Activated T-helper 17 cell treated with anti-CD3 and anti-CD28 coated beads, Interleukin-2, amount 50 U/mL, for 72 hours (primary cell): ENCODE data around the gene LDAH. TPM values are rescaled to one million over a fixed set of nuclear protein-coding genes. Genes with fewer than 3 reads are reported as not detected.

Source experiments
- ATAC-seq: fragments of 150-1000 bp; cut with Tn5 transposase; replicated peaks from 2 replicates; pipeline ENCODE4 v1.10.0; 2021; ENCODE audit warnings: mild to moderate bottlenecking, moderate library complexity
- H3K27ac Mint-ChIP-seq: one replicate; pipeline ENCODE4 v1.8.0; 2022; ENCODE audit warnings: mixed read lengths
- H3K27me3 Mint-ChIP-seq: one replicate; pipeline ENCODE4 v1.8.0; 2022; ENCODE audit warnings: mixed read lengths
- H3K36me3 Mint-ChIP-seq: one replicate; pipeline ENCODE4 v1.8.0; 2022; ENCODE audit warnings: low read depth, mild to moderate bottlenecking, mixed read lengths
- H3K4me1 Mint-ChIP-seq: one replicate; pipeline ENCODE4 v1.8.0; 2022; ENCODE audit warnings: mixed read lengths
- H3K4me3 Mint-ChIP-seq: one replicate; pipeline ENCODE4 v1.8.0; 2022; ENCODE audit warnings: mild to moderate bottlenecking, mixed read lengths
- H3K9me3 Mint-ChIP-seq: one replicate; pipeline ENCODE4 v1.8.0; 2022; ENCODE audit warnings: mixed read lengths
- total RNA-seq, 2 donors: library from RNA; stranded (reverse); gene quantifications; one replicate each; pipeline ENCODE4 v1.2.3, GENCODE V29; 2022

Gene LDAH
- total RNA-seq, 2 donors from 2014 or later: 29.4 to 32.5 TPM

DNA sequence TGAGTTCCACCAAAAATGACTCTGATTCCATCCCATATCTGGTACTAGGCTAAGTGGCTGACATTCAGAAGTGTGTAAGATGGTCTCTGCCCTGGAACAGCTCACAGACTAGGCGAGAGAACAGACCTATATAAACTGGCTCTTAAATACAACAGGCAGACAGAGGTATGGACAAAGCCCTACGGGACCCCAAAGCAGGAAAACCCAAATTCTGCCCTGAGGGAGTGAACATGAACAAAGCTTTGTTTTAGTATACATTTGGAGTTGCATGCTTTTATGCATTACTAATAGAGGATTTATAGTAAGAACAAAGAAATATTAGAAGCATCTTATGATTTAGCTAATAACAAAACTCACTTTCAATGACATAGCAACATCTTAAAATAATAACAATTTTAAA is 130.8 kb downstream of the LDAH start:
- Mint-ChIP-seq H3K36me3 (peaks cover 56% of the 10 kb centered on the region), H3K27me3 (no peaks in the 10 kb centered on the region), H3K9me3 (no peaks in the 10 kb centered on the region), H3K4me1 (no peaks in the 10 kb centered on the region), H3K27ac (no peak overlapping the region), H3K4me3 (no peak overlapping the region)
- no peak for ATAC-seq

DNA sequence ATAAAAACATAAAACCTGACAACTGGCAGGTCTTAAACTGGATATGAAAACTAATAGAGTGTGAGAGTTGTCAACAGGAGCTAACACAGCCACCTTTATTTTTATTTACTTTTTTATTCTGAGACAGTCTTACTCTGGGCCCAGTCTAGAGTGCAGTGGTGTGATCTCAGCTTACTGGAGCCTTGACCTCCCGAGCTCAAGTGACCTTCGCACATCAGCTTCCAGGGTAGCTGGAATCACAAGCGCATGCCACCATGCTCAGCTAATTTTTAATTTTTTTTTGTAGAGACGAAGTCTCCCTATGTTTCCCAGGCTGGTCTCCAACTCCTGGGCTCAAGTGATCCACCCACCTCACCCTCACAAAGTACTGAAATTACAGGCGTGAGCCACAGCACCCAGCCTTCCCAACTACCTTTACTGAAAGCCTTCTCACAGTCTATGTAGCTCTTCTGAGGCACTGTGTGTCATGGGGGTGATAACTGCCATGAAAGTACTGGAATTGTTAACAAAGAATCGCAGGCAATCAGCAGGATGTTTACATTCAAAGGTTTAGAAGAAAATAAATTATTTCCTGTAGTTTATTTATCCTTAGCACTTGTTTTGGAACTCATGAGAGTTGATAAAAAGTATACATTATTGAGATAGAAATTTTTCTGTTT is 131.7 kb downstream of the LDAH start:
- Mint-ChIP-seq H3K9me3 (no peaks in the 10 kb centered on the region), H3K27ac (no peak overlapping the region), H3K4me1 (no peaks in the 10 kb centered on the region), H3K27me3 (no peaks in the 10 kb centered on the region), H3K4me3 (no peak overlapping the region), H3K36me3 (peaks cover 60% of the 10 kb centered on the region)
- no peak for ATAC-seq

DNA sequence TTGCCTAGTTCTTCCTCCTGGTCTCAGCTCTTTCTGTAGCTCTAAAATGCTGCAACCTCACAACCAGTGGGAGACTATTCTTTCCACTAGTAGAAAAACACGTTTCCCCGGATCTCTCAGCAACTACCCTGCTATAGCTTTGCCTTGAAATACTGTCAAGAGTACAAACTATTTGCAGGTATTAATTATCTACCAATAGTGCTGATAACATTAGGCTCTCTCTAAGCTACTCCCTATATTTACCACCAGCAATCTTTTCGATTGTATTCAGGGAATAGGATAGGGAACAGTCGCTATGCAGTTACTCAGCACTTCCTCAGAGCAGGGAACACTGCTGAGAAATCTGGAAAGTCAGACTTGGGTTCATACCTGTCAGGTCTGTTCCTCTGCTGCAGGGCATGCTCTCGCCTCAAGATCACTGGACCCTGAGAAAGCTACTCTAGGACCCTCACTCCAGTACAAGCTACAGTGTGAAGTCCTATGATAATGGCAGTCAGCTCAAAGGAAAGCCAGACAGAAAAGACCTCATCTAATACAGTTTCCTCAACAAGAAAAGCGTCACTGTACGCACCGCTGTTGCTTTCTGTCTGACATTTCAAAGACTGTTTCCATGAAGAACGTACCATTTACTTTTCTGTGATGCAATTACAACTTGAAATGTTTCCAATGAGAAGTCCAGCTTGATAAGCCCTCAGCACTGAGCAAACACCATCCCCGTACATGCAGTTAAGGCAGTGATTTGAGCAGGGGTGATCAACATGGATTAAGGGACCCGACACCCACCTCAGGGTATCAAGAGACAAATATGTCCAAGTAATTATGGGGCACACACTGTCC is 133.3 kb downstream of the LDAH start:
- ATAC-seq: no peak
- Mint-ChIP-seq H3K4me1 (no peaks in the 10 kb centered on the region), H3K4me3 (no peak overlapping the region), H3K27me3 (no peaks in the 10 kb centered on the region), H3K27ac (no peak overlapping the region), H3K36me3 (peaks cover 68% of the 10 kb centered on the region), H3K9me3 (no peaks in the 10 kb centered on the region)

DNA sequence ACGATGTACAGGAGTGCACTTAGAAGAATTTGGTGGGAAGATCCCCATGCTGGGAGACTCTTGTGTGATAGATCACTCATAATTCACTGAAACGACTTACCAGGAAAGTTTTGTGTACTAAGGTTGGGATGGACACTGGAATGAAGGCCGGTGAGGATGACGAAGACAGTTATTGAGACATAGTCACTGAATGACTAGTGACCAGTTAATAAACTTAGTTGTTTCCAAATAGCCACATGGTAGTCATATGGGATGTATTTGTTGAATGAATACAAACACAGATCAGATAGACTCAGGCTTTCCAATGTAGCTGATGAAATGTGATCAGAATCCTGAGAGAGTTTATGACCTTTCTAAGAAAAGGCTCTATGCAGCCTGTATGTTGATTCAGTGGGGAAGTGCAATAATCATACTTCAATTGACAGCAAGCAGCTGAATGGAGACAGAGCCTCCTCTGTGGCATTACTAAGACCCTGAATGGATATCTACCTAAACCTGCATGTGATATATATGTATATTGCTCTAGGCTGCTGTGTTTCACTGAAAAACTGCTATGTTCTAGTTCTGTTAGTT is 135.6 kb downstream of the LDAH start:
- ATAC-seq: no peak
- Mint-ChIP-seq H3K36me3 (peaks cover 76% of the 10 kb centered on the region), H3K27me3 (no peaks in the 10 kb centered on the region), H3K4me3 (no peak overlapping the region), H3K9me3 (no peaks in the 10 kb centered on the region), H3K27ac (no peak overlapping the region), H3K4me1 (no peaks in the 10 kb centered on the region)

DNA sequence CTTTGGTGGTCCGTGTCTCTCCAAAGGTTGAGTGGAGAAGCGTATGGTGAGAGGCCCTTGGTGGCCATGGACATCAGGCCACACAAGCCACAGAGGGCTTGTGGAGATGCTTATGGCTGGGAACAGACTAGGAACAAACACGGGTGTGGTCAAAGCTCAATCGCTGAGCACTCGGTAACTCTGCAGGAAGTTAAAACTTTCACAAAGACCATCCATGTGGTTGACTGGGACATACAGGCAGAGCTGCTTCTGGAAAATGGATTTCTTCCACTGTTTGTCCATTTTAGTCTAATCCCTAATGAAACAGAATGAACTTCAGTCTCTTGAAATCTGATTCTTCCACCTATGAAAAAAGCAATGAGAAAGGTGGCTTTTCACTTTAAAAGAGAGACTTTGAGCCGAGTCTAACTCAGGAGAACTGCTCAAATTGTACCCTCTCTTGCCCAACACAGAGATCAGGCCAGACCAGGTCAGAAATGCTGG is 138.3 kb downstream of the LDAH start:
- ATAC-seq: no peak
- H3K9me3 Mint-ChIP-seq: no peaks in the 10 kb centered on the region
- H3K27me3 Mint-ChIP-seq: no peaks in the 10 kb centered on the region
- H3K4me1 Mint-ChIP-seq: no peaks in the 10 kb centered on the region
- no peak overlapping the region for H3K27ac Mint-ChIP-seq
- no peak overlapping the region for H3K4me3 Mint-ChIP-seq
- H3K36me3 Mint-ChIP-seq: peaks cover 77% of the 10 kb centered on the region

- Mint-ChIP-seq H3K27me3 (no peaks in the 10 kb centered on the region), H3K4me1 (no peaks in the 10 kb centered on the region), H3K9me3 (no peaks in the 10 kb centered on the region), H3K27ac (peak overlapping the region; percentile 48), H3K4me3 (no peak overlapping the region), H3K36me3 (peaks cover 59% of the 10 kb centered on the region)
- no peak for ATAC-seq
These were observed 140.6 kb downstream of the LDAH start for GRCh38 chr2:20682167-20682920.

GRCh38 chr2:20680744-20681375 is 142.0 kb downstream of the LDAH start:
- H3K27me3 Mint-ChIP-seq: no peaks in the 10 kb centered on the region
- peaks cover 46% of the 10 kb centered on the region for H3K36me3 Mint-ChIP-seq
- ATAC-seq: no peak
- H3K4me1 Mint-ChIP-seq: no peaks in the 10 kb centered on the region
- H3K4me3 Mint-ChIP-seq: no peak overlapping the region
- no peaks in the 10 kb centered on the region for H3K9me3 Mint-ChIP-seq
- H3K27ac Mint-ChIP-seq: no peak overlapping the region

DNA sequence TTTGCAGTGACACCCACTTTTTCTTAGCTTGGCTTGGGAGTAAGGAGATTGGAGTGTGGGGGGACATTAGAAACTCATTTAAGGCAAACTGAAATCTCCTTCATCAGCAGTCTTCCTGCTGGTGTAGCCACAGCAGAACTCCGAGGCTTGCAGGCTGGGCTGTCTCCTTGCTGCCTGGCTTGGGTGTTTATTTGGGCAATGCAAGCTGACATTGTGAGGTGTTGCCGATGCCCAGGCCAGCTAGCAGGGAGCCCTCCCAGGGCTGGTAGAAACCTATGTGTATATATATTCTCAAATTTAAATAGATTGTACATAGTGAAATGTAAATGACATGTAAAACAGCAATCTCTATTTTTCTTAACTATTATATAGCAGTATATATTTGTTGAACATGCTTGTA is 144.1 kb downstream of the LDAH start:
- Mint-ChIP-seq H3K27me3 (peaks cover 7% of the 10 kb centered on the region), H3K9me3 (no peaks in the 10 kb centered on the region), H3K27ac (no peak overlapping the region), H3K4me3 (no peak overlapping the region), H3K36me3 (peaks cover 27% of the 10 kb centered on the region), H3K4me1 (no peaks in the 10 kb centered on the region)
- ATAC-seq: no peak

GRCh38 chr2:20678086-20678395 is 144.9 kb downstream of the LDAH start:
- Mint-ChIP-seq H3K4me3 (no peak overlapping the region), H3K36me3 (peaks cover 20% of the 10 kb centered on the region), H3K27ac (no peak overlapping the region), H3K9me3 (no peaks in the 10 kb centered on the region), H3K4me1 (no peaks in the 10 kb centered on the region), H3K27me3 (peaks cover 14% of the 10 kb centered on the region)
- no peak for ATAC-seq

DNA sequence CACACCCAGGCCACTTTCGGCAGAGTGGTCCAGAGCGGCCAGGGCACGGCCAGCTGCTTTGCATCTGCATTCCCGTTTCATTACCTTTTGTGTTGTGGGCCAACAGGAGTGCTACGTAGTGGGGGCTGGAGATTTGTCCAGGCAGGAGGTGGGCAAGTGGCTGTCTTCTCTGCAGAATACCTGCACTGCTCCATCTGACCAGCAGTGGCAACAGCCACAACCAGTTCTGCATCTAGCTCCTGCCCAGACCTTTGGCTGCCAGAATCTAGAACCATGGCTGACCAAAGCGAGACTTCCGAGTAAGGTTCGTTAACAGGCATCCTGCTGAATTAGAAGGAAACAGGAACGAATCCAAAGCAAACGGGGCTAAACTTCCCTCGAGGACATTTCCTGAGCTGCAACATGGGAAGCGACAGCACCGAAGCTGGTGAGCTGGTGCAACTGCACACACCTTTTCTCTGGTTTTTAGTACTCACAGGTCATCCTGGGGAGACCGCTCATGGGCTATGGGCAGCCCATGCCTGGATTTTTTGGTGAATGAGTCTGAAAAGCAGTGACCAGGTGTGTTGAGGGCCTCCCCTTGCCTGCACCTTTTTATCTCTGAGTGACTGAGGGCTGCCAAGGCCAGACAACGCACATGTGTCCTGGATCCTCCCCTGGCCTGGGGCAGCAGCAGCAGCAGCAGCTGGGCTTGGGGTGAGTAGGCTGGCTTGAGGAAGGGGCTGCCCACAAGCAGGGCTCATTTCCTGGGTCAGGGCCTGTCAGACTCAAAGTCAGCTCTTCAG is 145.4 kb downstream of the LDAH start:
- Mint-ChIP-seq H3K4me1 (no peaks in the 10 kb centered on the region), H3K27ac (no peak overlapping the region), H3K9me3 (no peaks in the 10 kb centered on the region), H3K27me3 (peaks cover 18% of the 10 kb centered on the region), H3K36me3 (peaks cover 16% of the 10 kb centered on the region), H3K4me3 (no peak overlapping the region)
- ATAC-seq: no peak

DNA sequence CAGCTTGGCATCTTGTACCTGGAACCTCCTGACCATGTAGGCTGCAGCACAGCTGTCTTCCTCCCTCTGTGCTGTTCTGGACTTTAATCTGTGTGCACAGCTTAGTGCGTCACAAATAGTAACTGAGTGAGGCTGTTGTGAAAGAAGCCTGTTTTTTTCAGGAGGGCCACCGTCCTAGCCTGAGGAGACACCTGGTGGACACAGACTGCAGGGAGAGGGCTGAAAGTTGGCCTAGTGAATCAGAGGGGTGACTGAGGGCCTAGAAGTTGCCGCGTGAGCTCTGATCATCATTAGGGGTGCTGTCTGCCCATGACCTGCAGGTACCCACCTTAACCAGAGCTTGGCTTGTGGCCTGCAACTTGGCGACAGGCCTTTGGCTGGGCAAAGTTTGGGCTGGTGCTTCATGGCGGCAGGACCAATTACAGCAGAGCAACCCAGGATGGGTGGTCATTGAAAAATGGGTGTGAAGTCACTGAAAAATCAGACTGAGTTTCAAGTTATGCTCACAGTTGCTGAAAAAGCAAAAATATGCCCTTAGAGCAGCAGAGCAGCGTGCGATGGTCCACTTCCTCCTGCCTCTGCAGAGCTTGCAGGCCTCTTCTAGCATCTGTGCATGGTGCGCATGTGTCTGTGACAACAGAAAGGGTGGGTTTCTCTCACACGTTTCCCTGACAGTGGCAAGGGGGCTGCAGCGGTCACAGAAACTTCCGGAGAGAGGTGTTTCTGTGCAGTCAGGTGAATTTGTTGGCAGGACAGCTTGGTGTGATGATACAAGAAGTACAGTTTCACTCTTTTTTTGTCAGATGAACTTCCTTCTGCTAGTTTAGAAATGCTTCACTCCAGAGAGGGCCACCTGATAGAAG is 146.3 kb downstream of the LDAH start:
- Mint-ChIP-seq H3K27me3 (peaks cover 24% of the 10 kb centered on the region), H3K36me3 (peaks cover 7% of the 10 kb centered on the region), H3K9me3 (no peaks in the 10 kb centered on the region), H3K4me3 (no peak overlapping the region), H3K27ac (no peak overlapping the region), H3K4me1 (no peaks in the 10 kb centered on the region)
- ATAC-seq: no peak

DNA sequence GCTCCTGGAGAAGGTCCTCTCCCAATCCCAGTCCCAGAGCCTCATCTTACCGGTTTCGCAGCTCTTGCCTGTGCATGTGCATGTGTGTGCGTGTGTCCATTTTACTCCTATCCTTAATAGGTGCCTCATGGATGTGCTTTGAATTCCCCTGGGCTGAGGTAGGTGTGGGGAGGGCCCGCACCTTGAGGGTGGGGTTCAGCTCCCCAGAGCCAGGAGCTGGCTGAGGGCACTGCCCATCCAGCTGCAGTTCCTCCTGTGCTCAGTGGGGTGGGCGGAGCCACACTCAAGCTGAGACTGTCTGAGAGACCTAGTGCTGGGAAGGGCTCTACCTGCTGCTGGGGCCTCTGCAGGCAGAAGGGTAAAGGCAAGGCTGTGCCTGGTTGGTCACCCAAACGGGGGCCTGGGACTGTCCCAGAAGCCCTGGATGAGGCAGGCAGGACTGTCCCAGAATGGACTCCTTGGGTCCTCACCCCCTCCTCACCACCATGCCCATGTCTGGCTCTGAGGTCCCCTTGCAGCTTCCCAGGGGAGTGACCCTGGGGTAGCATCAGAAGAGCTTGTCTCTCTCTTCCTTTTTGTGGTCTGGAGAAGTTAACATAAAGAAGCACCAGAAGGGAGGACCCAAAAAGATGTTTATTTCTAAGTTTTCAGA is 147.1 kb downstream of the LDAH start:
- ATAC-seq: peak; percentile 48
- Mint-ChIP-seq H3K27me3 (peaks cover 29% of the 10 kb centered on the region), H3K36me3 (no peaks in the 10 kb centered on the region), H3K4me1 (no peaks in the 10 kb centered on the region), H3K27ac (no peak overlapping the region), H3K4me3 (no peak overlapping the region), H3K9me3 (no peaks in the 10 kb centered on the region)
